OCI-LY7 (cell line): ENCODE results near the gene GLTP.

ENCODE experiments used
- EZH2phosphoT487 ChIP-seq: fragments of 200-600 bp; sonication (generic); IDR thresholded peaks from 2 replicates; pipeline ENCODE4 v1.6.1; 2018; ENCODE audit warnings: low read depth, borderline replicate concordance, mild to moderate bottlenecking, mixed run types, antibody characterized with exemption, low read length, moderate library complexity, mixed read lengths
- TF ChIP-seq, protein P1 (sequence below): fragments of 200-600 bp; sonication (generic); conservative IDR thresholded peaks from 2 replicates; pipeline ENCODE4 v1.5.1; 2014; ENCODE audit warnings: mild to moderate bottlenecking, antibody characterized with exemption, low read length, moderate library complexity, mixed read lengths

DNA sequence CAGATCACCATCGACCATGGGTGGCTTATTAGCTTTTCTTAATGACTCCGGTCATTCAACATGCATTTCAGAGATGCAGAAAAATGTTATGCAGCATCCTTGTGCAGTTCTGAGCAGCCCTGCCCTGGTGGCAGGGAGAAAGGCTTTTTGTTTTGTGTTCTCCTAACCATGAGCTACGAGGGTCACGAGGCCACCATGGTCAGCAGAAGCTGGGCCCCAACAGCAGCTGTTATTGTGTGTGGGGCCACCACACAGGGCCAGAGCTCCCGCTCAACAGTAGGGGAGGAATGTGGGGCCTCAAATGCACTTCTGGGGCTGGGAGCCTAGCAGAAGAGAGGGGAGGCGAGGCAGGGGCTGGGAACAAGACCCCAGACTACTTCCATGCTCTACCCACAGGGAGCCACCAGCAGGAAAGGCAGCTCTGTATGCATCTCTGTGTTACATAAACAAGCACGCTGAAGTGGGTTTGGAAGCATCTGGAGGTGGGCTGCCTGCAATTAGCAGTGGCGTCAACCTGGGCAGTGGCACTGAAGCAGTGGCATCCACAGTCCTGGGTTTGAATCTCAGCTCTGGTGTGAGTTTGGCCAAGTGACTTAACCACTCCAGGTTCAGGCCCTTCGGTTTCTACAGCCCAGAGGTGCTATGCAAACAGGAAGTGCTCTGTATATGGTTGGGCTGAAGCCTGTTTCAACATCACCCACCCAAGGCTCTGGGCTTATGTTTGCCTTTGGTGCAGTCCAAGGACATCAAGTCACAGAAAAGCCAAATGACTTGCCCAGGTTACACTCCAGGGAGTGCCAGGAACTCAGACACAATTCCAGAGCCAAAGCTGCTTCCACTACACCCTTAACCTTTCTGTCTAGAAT lies 16.3 kb downstream of the GLTP start:
- TF ChIP-seq, protein P1, sequence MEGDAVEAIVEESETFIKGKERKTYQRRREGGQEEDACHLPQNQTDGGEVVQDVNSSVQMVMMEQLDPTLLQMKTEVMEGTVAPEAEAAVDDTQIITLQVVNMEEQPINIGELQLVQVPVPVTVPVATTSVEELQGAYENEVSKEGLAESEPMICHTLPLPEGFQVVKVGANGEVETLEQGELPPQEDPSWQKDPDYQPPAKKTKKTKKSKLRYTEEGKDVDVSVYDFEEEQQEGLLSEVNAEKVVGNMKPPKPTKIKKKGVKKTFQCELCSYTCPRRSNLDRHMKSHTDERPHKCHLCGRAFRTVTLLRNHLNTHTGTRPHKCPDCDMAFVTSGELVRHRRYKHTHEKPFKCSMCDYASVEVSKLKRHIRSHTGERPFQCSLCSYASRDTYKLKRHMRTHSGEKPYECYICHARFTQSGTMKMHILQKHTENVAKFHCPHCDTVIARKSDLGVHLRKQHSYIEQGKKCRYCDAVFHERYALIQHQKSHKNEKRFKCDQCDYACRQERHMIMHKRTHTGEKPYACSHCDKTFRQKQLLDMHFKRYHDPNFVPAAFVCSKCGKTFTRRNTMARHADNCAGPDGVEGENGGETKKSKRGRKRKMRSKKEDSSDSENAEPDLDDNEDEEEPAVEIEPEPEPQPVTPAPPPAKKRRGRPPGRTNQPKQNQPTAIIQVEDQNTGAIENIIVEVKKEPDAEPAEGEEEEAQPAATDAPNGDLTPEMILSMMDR = no peak
- TF ChIP-seq EZH2phosphoT487 = no peak
